Vagina (tissue), 2 donors: ENCODE results near the gene EFCC1.

Experiments used
- POLR2A ChIP-seq, 2 donors: fragments of 450-650 bp; IDR thresholded peaks; one replicate each; pipeline ENCODE4 v1.6.1; 2017; ENCODE audit warnings: antibody characterized with exemption in 2 of 2, mild to moderate bottlenecking in 2 of 2, moderate library complexity in 2 of 2
- POLR2AphosphoS5 ChIP-seq, 2 donors: sonication (generic); formaldehyde crosslinking; IDR thresholded peaks; one replicate each; pipeline ENCODE4 v1.9.0; 2017; ENCODE audit warnings: antibody characterized with exemption in 2 of 2, mild to moderate bottlenecking in 2 of 2, low read depth in 1 of 2; ENCODE audit not compliant: insufficient read depth in 1 of 2
- TF ChIP-seq, protein P1 (sequence below), 3 experiments: fragments of 450-650 bp in 2 of 3; fragments of 200-600 bp in 1 of 3; sonication (generic) in 1 of 3; IDR thresholded peaks; one replicate each; pipeline ENCODE4 v1.5.1; 2017 to 2019; ENCODE audit warnings: antibody characterized with exemption in 3 of 3, mild to moderate bottlenecking in 2 of 3, moderate library complexity in 2 of 3

DNA sequence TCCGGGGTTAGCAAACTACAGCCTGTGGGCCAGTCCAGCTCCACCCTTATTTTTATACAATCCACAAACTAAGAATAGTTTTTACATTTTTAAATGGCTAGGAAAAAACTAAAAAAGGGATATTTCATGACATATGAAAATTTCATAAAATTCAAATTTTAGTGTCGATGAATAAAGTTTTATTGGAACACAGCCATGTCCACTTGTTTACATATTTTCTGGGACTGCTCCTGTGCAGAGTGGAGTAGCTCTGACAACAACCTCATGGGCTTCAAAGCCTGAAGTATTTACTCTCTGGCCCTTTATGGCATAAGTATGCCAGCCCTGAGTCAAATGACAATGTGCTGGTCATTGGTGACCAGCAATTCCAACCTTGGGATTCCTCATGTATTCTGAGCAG is 17.2 kb downstream of the EFCC1 start:
- TF ChIP-seq, protein P1, sequence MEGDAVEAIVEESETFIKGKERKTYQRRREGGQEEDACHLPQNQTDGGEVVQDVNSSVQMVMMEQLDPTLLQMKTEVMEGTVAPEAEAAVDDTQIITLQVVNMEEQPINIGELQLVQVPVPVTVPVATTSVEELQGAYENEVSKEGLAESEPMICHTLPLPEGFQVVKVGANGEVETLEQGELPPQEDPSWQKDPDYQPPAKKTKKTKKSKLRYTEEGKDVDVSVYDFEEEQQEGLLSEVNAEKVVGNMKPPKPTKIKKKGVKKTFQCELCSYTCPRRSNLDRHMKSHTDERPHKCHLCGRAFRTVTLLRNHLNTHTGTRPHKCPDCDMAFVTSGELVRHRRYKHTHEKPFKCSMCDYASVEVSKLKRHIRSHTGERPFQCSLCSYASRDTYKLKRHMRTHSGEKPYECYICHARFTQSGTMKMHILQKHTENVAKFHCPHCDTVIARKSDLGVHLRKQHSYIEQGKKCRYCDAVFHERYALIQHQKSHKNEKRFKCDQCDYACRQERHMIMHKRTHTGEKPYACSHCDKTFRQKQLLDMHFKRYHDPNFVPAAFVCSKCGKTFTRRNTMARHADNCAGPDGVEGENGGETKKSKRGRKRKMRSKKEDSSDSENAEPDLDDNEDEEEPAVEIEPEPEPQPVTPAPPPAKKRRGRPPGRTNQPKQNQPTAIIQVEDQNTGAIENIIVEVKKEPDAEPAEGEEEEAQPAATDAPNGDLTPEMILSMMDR (IDR thresholded peaks at IDR 0.05), result no peak
- TF ChIP-seq POLR2AphosphoS5 (IDR thresholded peaks at IDR 0.05; ENCODE audit: insufficient read depth in 1 of 2, low read depth in 1 of 2) (no peak), POLR2A (IDR thresholded peaks at IDR 0.05) (no peak)
